D721Med (cell line): ENCODE measurements around the gene RNF11.

Experiments
- DNase-seq: peaks from one replicate; pipeline ENCODE4 v3.0.0; 2011; ENCODE audit warnings: low spot score; ENCODE audit not compliant: insufficient read length
- FAIRE-seq: peaks from 2 replicates; lab custom pipeline; 2011; peaks lifted over from hg19 to GRCh38; lab: Jason Lieb, UNC
- CTCF ChIP-seq: IDR thresholded peaks from 2 replicates; pipeline ENCODE4 v1.5.1; 2012; ENCODE audit warnings: mild to moderate bottlenecking, control low read depth; ENCODE audit not compliant: insufficient read depth; ENCODE audit errors: missing control alignments

Gene RNF11

GRCh38 chr1:51203121-51203873, 32.8 kb upstream of the RNF11 start:
- peak; percentile 58 for FAIRE-seq

GRCh38 chr1:51203874-51204245, 32.2 kb upstream of the RNF11 start:
- DNase-seq = no peak
- no peak for TF ChIP-seq CTCF
- FAIRE-seq = no peak

More at GRCh38 chr1:51203121-51203873, 32.8 kb upstream of the RNF11 start:
- DNase-seq = no peak
- no peak for TF ChIP-seq CTCF

- FAIRE-seq (no peak), DNase-seq (no peak)
- no peak for TF ChIP-seq CTCF
Observed at GRCh38 chr1:51210055-51210454, 26.0 kb upstream of the RNF11 start.

- no peak for FAIRE-seq
- no peak for DNase-seq
- no peak for TF ChIP-seq CTCF
Observed at GRCh38 chr1:51210676-51211075, 25.4 kb upstream of the RNF11 start.

GRCh38 chr1:51214615-51215131, 21.4 kb upstream of the RNF11 start:
- DNase-seq (no peak), FAIRE-seq (no peak)
- no peak for TF ChIP-seq CTCF

GRCh38 chr1:51215169-51215568, 20.9 kb upstream of the RNF11 start:
- no peak for FAIRE-seq
- no peak for TF ChIP-seq CTCF
- DNase-seq = no peak

GRCh38 chr1:51216631-51217030, 19.4 kb upstream of the RNF11 start:
- DNase-seq (no peak), FAIRE-seq (no peak)
- no peak for TF ChIP-seq CTCF
